Mucosa of stomach (tissue), 1 donor: ENCODE results near the gene XPO1.
"Not testable (repeated sequence)": the region's sequence is repeated elsewhere in the genome, so short reads cannot be mapped to it uniquely, and the experiment has no call there.

Source experiments
- H3K27me3 ChIP-seq: one replicate; pipeline ENCODE4 v1.7.0; 2013; ENCODE audit warnings: mild to moderate bottlenecking, low read length; ENCODE audit not compliant: control insufficient read depth, insufficient read depth
- H3K36me3 ChIP-seq: one replicate; pipeline ENCODE4 v1.7.0; 2013; ENCODE audit warnings: low read length; ENCODE audit not compliant: control insufficient read depth, insufficient read depth
- H3K4me1 ChIP-seq: one replicate; pipeline ENCODE4 v1.7.0; 2013; ENCODE audit warnings: mild to moderate bottlenecking, low read length; ENCODE audit not compliant: control insufficient read depth, insufficient read depth
- H3K4me3 ChIP-seq: one replicate; pipeline ENCODE4 v1.7.0; 2013; ENCODE audit warnings: low read length
- H3K9ac ChIP-seq: one replicate; pipeline ENCODE4 v1.7.0; 2013; ENCODE audit warnings: mild to moderate bottlenecking, low read length, moderate library complexity
- H3K9me3 ChIP-seq: one replicate; pipeline ENCODE4 v1.7.0; 2013; ENCODE audit warnings: mild to moderate bottlenecking, low read length, moderate library complexity; ENCODE audit not compliant: control insufficient read depth
- donor health status: Pancreatic carcinoma.

XPO1 gene

GRCh38 chr2:61529944-61530735 lies 8.0 kb downstream of the XPO1 start:
- Histone ChIP-seq H3K27me3 (no peaks in the 10 kb centered on the region), H3K4me3 (no peak overlapping the region), H3K9ac (no peak overlapping the region), H3K36me3 (no peaks in the 10 kb centered on the region), H3K9me3 (no peaks in the 10 kb centered on the region), H3K4me1 (peaks cover 8% of the 10 kb centered on the region)

GRCh38 chr2:61520261-61520660 lies 17.9 kb downstream of the XPO1 start:
- H3K4me3 ChIP-seq: no peak overlapping the region
- no peaks in the 10 kb centered on the region for H3K36me3 ChIP-seq
- no peak overlapping the region for H3K9ac ChIP-seq
- H3K4me1 ChIP-seq: no peaks in the 10 kb centered on the region
- H3K27me3 ChIP-seq: no peaks in the 10 kb centered on the region
- H3K9me3 ChIP-seq: no peaks in the 10 kb centered on the region

GRCh38 chr2:61512768-61513398 lies 25.3 kb downstream of the XPO1 start:
- Histone ChIP-seq H3K36me3 (no peaks in the 10 kb centered on the region), H3K4me3 (no peak overlapping the region), H3K9me3 (no peaks in the 10 kb centered on the region), H3K27me3 (no peaks in the 10 kb centered on the region), H3K4me1 (no peaks in the 10 kb centered on the region), H3K9ac (no peak overlapping the region)

GRCh38 chr2:61510674-61511671 lies 27.2 kb downstream of the XPO1 start:
- Histone ChIP-seq H3K4me3 (no peak overlapping the region), H3K9ac (no peak overlapping the region), H3K36me3 (no peaks in the 10 kb centered on the region), H3K9me3 (no peaks in the 10 kb centered on the region), H3K4me1 (no peaks in the 10 kb centered on the region), H3K27me3 (no peaks in the 10 kb centered on the region)

- no peaks in the 10 kb centered on the region for H3K9me3 ChIP-seq
- H3K4me1 ChIP-seq: no peaks in the 10 kb centered on the region
- H3K27me3 ChIP-seq: no peaks in the 10 kb centered on the region
- H3K4me3 ChIP-seq: no peak overlapping the region
- H3K36me3 ChIP-seq: no peaks in the 10 kb centered on the region
- no peak overlapping the region for H3K9ac ChIP-seq
Observed at GRCh38 chr2:61504949-61505348, 33.2 kb downstream of the XPO1 start.

- no peak overlapping the region for H3K4me3 ChIP-seq
- peaks cover 7% of the 10 kb centered on the region for H3K36me3 ChIP-seq
- no peaks in the 10 kb centered on the region for H3K9me3 ChIP-seq
- H3K4me1 ChIP-seq: no peaks in the 10 kb centered on the region
- H3K9ac ChIP-seq: no peak overlapping the region
- no peaks in the 10 kb centered on the region for H3K27me3 ChIP-seq
Observed at GRCh38 chr2:61499060-61499459, 39.1 kb downstream of the XPO1 start.

GRCh38 chr2:61493523-61493942 lies 44.6 kb downstream of the XPO1 start:
- H3K9ac ChIP-seq: no peak overlapping the region
- H3K4me3 ChIP-seq: no peak overlapping the region
- no peaks in the 10 kb centered on the region for H3K9me3 ChIP-seq
- H3K27me3 ChIP-seq: no peaks in the 10 kb centered on the region
- H3K36me3 ChIP-seq: peaks cover 7% of the 10 kb centered on the region
- H3K4me1 ChIP-seq: no peaks in the 10 kb centered on the region

- H3K9ac ChIP-seq: no peak overlapping the region
- H3K27me3 ChIP-seq: no peaks in the 10 kb centered on the region
- no peak overlapping the region for H3K4me3 ChIP-seq
- H3K36me3 ChIP-seq: no peaks in the 10 kb centered on the region
- no peaks in the 10 kb centered on the region for H3K9me3 ChIP-seq
- H3K4me1 ChIP-seq: no peaks in the 10 kb centered on the region
Observed at GRCh38 chr2:61492476-61492875, 45.7 kb downstream of the XPO1 start.

- Histone ChIP-seq H3K4me3 (no peak overlapping the region), H3K4me1 (no peaks in the 10 kb centered on the region), H3K27me3 (no peaks in the 10 kb centered on the region), H3K36me3 (no peaks in the 10 kb centered on the region), H3K9ac (no peak overlapping the region), H3K9me3 (no peaks in the 10 kb centered on the region)
Observed at GRCh38 chr2:61485281-61485680, 52.9 kb downstream of the XPO1 start.

- Histone ChIP-seq H3K9me3 (no peaks in the 10 kb centered on the region), H3K9ac (no peak overlapping the region), H3K36me3 (no peaks in the 10 kb centered on the region), H3K27me3 (no peaks in the 10 kb centered on the region), H3K4me3 (no peak overlapping the region), H3K4me1 (no peaks in the 10 kb centered on the region)
Observed at GRCh38 chr2:61478086-61478485, 60.1 kb downstream of the XPO1 start.

GRCh38 chr2:61476929-61477589 lies 61.1 kb downstream of the XPO1 start:
- not testable (repeated sequence) for H3K9me3 ChIP-seq, H3K9ac ChIP-seq, H3K4me1 ChIP-seq, H3K36me3 ChIP-seq, H3K27me3 ChIP-seq, H3K4me3 ChIP-seq
